Panc1 (cell line): ENCODE data around the gene DNASE1L2. TPM values are rescaled to one million over a fixed set of nuclear protein-coding genes. Genes with fewer than 3 reads are reported as not detected.

Source experiments
- ATAC-seq: fragments of 200-7000 bp; cut with Tn5 transposase; 2 replicates; pipeline ENCODE4 v1.9.1; 2020; ENCODE audit warnings: mild to moderate bottlenecking, moderate library complexity
- BruUV-seq: library from RNA; stranded (reverse); fragments of 400-500 nt; replicated peaks from 2 replicates; lab custom pipeline; 2021; lab: Mats Ljungman, UMichigan
- CTCF ChIA-PET: fragments of 300-600 bp; sonication (Branson Sonifier 250); formaldehyde crosslinking; loops from one replicate; lab custom pipeline; 2022; ENCODE audit warnings: antibody characterized with exemption; lab: Charles Lee
- POLR2A ChIA-PET: fragments of 300-600 bp; sonication (Branson Sonifier 250); formaldehyde crosslinking; loops from one replicate; lab custom pipeline; 2022; ENCODE audit warnings: antibody characterized with exemption; lab: Charles Lee
- DNase-seq: peaks from one replicate; pipeline ENCODE4 v3.0.0-alpha.2; 2010; ENCODE audit warnings: low read depth, low spot score
- H3K27ac ChIP-seq: 2 replicates; pipeline ENCODE4 v1.5.1; 2011; ENCODE audit warnings: mild to moderate bottlenecking, low read length, inconsistent platforms
- H3K27me3 ChIP-seq: fragments of 200-500 bp; sonication (Bioruptor generic); 2 replicates; pipeline ENCODE4 v1.6.0; 2014; ENCODE audit warnings: low read length, inconsistent platforms; ENCODE audit not compliant: control insufficient read depth, insufficient read depth
- H3K36me3 ChIP-seq: fragments of 200-500 bp; sonication (Bioruptor generic); 2 replicates; pipeline ENCODE4 v1.5.1; 2014; ENCODE audit warnings: inconsistent platforms, mild to moderate bottlenecking, low read length, moderate library complexity; ENCODE audit not compliant: control insufficient read depth, insufficient read depth
- H3K4me1 ChIP-seq: 2 replicates; pipeline ENCODE4 v1.5.1; 2011; ENCODE audit warnings: inconsistent platforms, mild to moderate bottlenecking, low read length, moderate library complexity; ENCODE audit not compliant: control insufficient read depth, insufficient read depth
- H3K4me3 ChIP-seq, 2 experiments: 2 replicates each; pipeline ENCODE4 v1.5.1; 2011 to 2012; ENCODE audit warnings: low read depth in 2 of 2, low read length in 2 of 2, mild to moderate bottlenecking in 2 of 2, inconsistent platforms in 1 of 2, moderate library complexity in 1 of 2
- H3K9me3 ChIP-seq: fragments of 200-500 bp; sonication (Bioruptor generic); 2 replicates; pipeline ENCODE4 v1.5.1; 2014; ENCODE audit warnings: low read depth, mild to moderate bottlenecking, inconsistent platforms, low read length, moderate library complexity; ENCODE audit not compliant: control insufficient read depth, insufficient read depth
- CTCF ChIP-seq: fragments of 450-650 bp; IDR thresholded peaks from 2 replicates; pipeline ENCODE4 v1.5.1; 2017; ENCODE audit warnings: mild to moderate bottlenecking
- POLR2AphosphoS5 ChIP-seq: IDR thresholded peaks from 2 replicates; pipeline ENCODE4 v1.6.1; 2012; ENCODE audit warnings: mild to moderate bottlenecking, low read depth, low read length, moderate library complexity
- REST ChIP-seq, 2 experiments: IDR thresholded peaks; 2 replicates each; pipeline ENCODE4 v1.6.1; 2011 to 2012; ENCODE audit warnings: low read depth in 2 of 2, control low read depth in 1 of 2, low read length in 1 of 2, mild to moderate bottlenecking in 1 of 2, moderate library complexity in 1 of 2; ENCODE audit not compliant: insufficient read depth in 1 of 2
- SIN3A ChIP-seq: IDR thresholded peaks from 2 replicates; pipeline ENCODE4 v1.6.1; 2012; ENCODE audit warnings: low read depth, mild to moderate bottlenecking, low read length, moderate library complexity, borderline replicate concordance; ENCODE audit not compliant: insufficient read depth
- TCF7L2 ChIP-seq: IDR thresholded peaks from 2 replicates; pipeline ENCODE4 v1.6.1; 2011; ENCODE audit warnings: mild to moderate bottlenecking, low read depth, low read length, inconsistent platforms
- in situ Hi-C: cut with HindIII; loops from 2 replicates; pipeline ENCODE4 v1.10.0; 2016; ENCODE audit warnings: low sequenced_read_pairs, low pct_unique_long_range_greater_than_20kb
- intact Hi-C: fragments of 100-400 bp; cut with micrococcal nuclease; formaldehyde crosslinking; loops from one replicate; pipeline ENCODE4 v1.10.0; 2022; ENCODE audit not compliant: unreplicated experiment
- total RNA-seq: library from RNA; stranded (reverse); gene quantifications from one replicate; pipeline ENCODE4 v1.2.1, GENCODE V29; 2021; ENCODE audit not compliant: unreplicated experiment

Gene DNASE1L2
- total RNA-seq, 1 experiment from 2014 or later: 4.4 TPM

GRCh38 chr16:2278272-2278608 lies 42.0 kb downstream of the DNASE1L2 start:
- Histone ChIP-seq H3K27ac (no peak overlapping the region), H3K4me3 (no peak overlapping the region), H3K9me3 (no peaks in the 10 kb centered on the region), H3K36me3 (no peaks in the 10 kb centered on the region), H3K4me1 (no peaks in the 10 kb centered on the region), H3K27me3 (no peaks in the 10 kb centered on the region)
- POLR2A ChIA-PET: no interaction called here
- DNase-seq: no peak
- intact Hi-C loops (no loop called here), in situ Hi-C loops (no loop called here)
- ATAC-seq: peak; percentile 57; the same call in 1 of the 2 replicates
- CTCF ChIA-PET: interaction anchor here (0.5 to 0.7 kb wide), 2 partner anchors 69 to 312 kb away, joined by 4 read pairs; no protein-coding TSS in a partner anchor
- BruUV-seq: no TSS peak
- TF ChIP-seq POLR2AphosphoS5 (no peak), TCF7L2 (no peak), REST (IDR thresholded peaks at IDR 0.05; ENCODE audit: insufficient read depth in 1 of 2, low read depth in 2 of 2, low read length in 1 of 2) (no peak), CTCF (no peak; the same call in 1 of the 2 replicates), SIN3A (no peak)

GRCh38 chr16:2278956-2279800 lies 42.9 kb downstream of the DNASE1L2 start:
- in situ Hi-C loops: no loop called here
- no peaks in the 10 kb centered on the region for H3K9me3 ChIP-seq
- no peak overlapping the region for H3K4me3 ChIP-seq
- BruUV-seq: no TSS peak
- H3K27ac ChIP-seq: no peak overlapping the region
- no peaks in the 10 kb centered on the region for H3K4me1 ChIP-seq
- ChIA-PET CTCF (interaction anchor here (0.5 to 0.7 kb wide), 2 partner anchors 68 to 441 kb away, joined by 4 to 7 read pairs; no protein-coding TSS in a partner anchor), POLR2A (no interaction called here)
- no peak for DNase-seq
- no peaks in the 10 kb centered on the region for H3K36me3 ChIP-seq
- no peak for TF ChIP-seq CTCF
- no peak for TF ChIP-seq SIN3A
- TF ChIP-seq POLR2AphosphoS5: no peak
- no peak for TF ChIP-seq REST (IDR thresholded peaks at IDR 0.05; ENCODE audit: insufficient read depth in 1 of 2, low read depth in 2 of 2, low read length in 1 of 2)
- TF ChIP-seq TCF7L2: no peak
- ATAC-seq: no peak
- no peaks in the 10 kb centered on the region for H3K27me3 ChIP-seq
- intact Hi-C loops: no loop called here
